Neural crest cell (in vitro differentiated cells): Measurements from ENCODE around the gene MEIS3. TPM values are rescaled to one million over a fixed set of nuclear protein-coding genes. Genes with fewer than 3 reads are reported as not detected.

Experiments used
- DNase-seq: peaks from one replicate; pipeline ENCODE4 v3.0.0; 2021; ENCODE audit warnings: low read depth, mixed read lengths, low spot score
- H3K27ac Mint-ChIP-seq: one replicate; pipeline ENCODE4 v1.8.0; 2021; ENCODE audit warnings: mild to moderate bottlenecking, mixed read lengths; ENCODE audit not compliant: unreplicated experiment
- H3K27me3 Mint-ChIP-seq: 2 replicates; pipeline ENCODE4 v1.8.0; 2021; ENCODE audit warnings: low read depth, mild to moderate bottlenecking, mixed read lengths
- H3K36me3 Mint-ChIP-seq: 2 replicates; pipeline ENCODE4 v1.8.0; 2021; ENCODE audit warnings: low read depth, mild to moderate bottlenecking, mixed read lengths
- H3K4me1 Mint-ChIP-seq: 2 replicates; pipeline ENCODE4 v1.8.0; 2021; ENCODE audit warnings: mixed read lengths
- H3K4me3 Mint-ChIP-seq: one replicate; pipeline ENCODE4 v1.8.0; 2021; ENCODE audit warnings: mild to moderate bottlenecking, mixed read lengths
- H3K9me3 Mint-ChIP-seq: 2 replicates; pipeline ENCODE4 v1.8.0; 2021; ENCODE audit warnings: mixed read lengths
- CTCF ChIP-seq: fragments of 200-600 bp; sonication (generic); conservative IDR thresholded peaks from 2 replicates; pipeline ENCODE4 v1.5.0; 2021; ENCODE audit warnings: antibody characterized with exemption, mild to moderate bottlenecking
- long read RNA-seq: library from polyadenylated mRNA; unstranded; transcript quantifications from one replicate; pipeline ENCODE4 v2.0.0, GENCODE V29; 2020
- total RNA-seq: library from RNA; stranded (reverse); gene quantifications from 2 replicates; pipeline ENCODE4 v1.2.1, GENCODE V29; 2021

MEIS3 gene
- total RNA-seq, result 99.9 and 109 TPM in 2 replicates
- long read RNA-seq, partial matches to known transcripts, result 2 of 7 reads
- long read RNA-seq, other reads (novel, unspliced or antisense), result 3 of 7 reads

GRCh38 chr19:47419030-47419783 is at the start of gene MEIS3:
Gene MEIS3 (minus strand): TSS chr19:47419527. CDS start chr19:47419081, 446 bp downstream.
- Mint-ChIP-seq H3K36me3 (peaks cover 2% of the 10 kb centered on the region), H3K27me3 (peaks cover 26% of the 10 kb centered on the region), H3K4me1 (peaks cover 57% of the 10 kb centered on the region), H3K27ac (peak within 1 kb of the TSS; percentile 86), H3K9me3 (no peaks in the 10 kb centered on the region), H3K4me3 (peak within 1 kb of the TSS; percentile 90)
- no peak for DNase-seq
- TF ChIP-seq CTCF, result no peak

GRCh38 chr19:47467914-47468313 is 48.6 kb upstream of the MEIS3 start:
- Mint-ChIP-seq H3K27me3 (peaks cover 74% of the 10 kb centered on the region), H3K4me1 (peaks cover 15% of the 10 kb centered on the region), H3K9me3 (no peaks in the 10 kb centered on the region), H3K36me3 (no peaks in the 10 kb centered on the region), H3K27ac (no peak overlapping the region), H3K4me3 (no peak overlapping the region)
- no peak for TF ChIP-seq CTCF
- no peak for DNase-seq

GRCh38 chr19:47465957-47466356 is 46.6 kb upstream of the MEIS3 start:
- Mint-ChIP-seq H3K4me3 (no peak overlapping the region), H3K27ac (no peak overlapping the region), H3K27me3 (peaks cover 70% of the 10 kb centered on the region), H3K4me1 (peaks cover 6% of the 10 kb centered on the region), H3K9me3 (no peaks in the 10 kb centered on the region), H3K36me3 (no peaks in the 10 kb centered on the region)
- TF ChIP-seq CTCF, result no peak
- DNase-seq, result no peak

- no peaks in the 10 kb centered on the region for H3K4me1 Mint-ChIP-seq
- DNase-seq, result no peak
- no peak for TF ChIP-seq CTCF
- H3K9me3 Mint-ChIP-seq, result no peaks in the 10 kb centered on the region
- H3K36me3 Mint-ChIP-seq, result no peaks in the 10 kb centered on the region
- H3K27me3 Mint-ChIP-seq, result peaks cover 61% of the 10 kb centered on the region
- no peak overlapping the region for H3K27ac Mint-ChIP-seq
- H3K4me3 Mint-ChIP-seq, result no peak overlapping the region
Observed at GRCh38 chr19:47464675-47465419, 45.5 kb upstream of the MEIS3 start.

GRCh38 chr19:47461876-47462275 is 42.5 kb upstream of the MEIS3 start:
- Mint-ChIP-seq H3K9me3 (no peaks in the 10 kb centered on the region), H3K27me3 (peaks cover 33% of the 10 kb centered on the region), H3K36me3 (no peaks in the 10 kb centered on the region), H3K4me1 (no peaks in the 10 kb centered on the region), H3K4me3 (no peak overlapping the region), H3K27ac (no peak overlapping the region)
- DNase-seq, result no peak
- no peak for TF ChIP-seq CTCF
